ENCODE data around the gene TNS1. TPM values are rescaled to one million over a fixed set of nuclear protein-coding genes. Genes with fewer than 3 reads are reported as not detected.

The TNS1 gene
- total RNA-seq, 1 experiment from 2014 or later, result 0.49 TPM

DNA sequence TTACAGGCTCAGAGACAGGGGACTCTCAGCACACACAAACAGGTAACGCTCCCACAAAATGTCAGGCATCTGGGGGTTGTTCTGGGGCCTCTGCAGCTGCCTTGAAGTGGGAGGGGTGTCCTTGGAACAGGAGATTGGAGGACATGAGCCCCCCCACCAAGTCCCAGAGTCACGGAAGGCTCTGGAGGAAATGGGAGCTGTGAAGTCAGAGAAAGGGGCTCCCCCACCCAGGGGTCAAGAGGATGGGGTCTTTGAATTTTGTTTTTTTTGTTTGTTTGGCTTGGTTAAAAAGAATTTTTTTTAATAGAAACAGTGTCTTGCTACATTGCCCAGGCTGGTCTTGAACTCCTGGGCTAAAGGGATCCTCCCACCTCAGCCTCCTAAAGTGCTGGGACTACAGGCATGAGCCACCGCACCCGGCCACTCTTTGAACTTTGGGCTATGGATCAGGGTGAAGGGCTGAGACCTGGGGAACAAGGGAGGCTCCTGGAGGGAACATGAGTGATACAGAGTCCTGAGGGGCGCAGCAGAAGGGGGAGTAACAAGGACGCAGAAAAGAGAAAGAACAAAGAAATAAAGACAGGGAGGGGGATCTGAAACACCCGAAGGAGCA lies 46.8 kb downstream of the TNS1 start:
- Histone ChIP-seq H3K4me1 (ENCODE audit: control insufficient read depth, insufficient read depth, low read length) (no peaks in the 10 kb centered on the region), H3K27me3 (ENCODE audit: control insufficient read depth, insufficient read depth, low read length) (peaks cover 10% of the 10 kb centered on the region; the same call in 1 of the 2 replicates), H3K36me3 (ENCODE audit: control insufficient read depth, insufficient read depth, low read length) (no peaks in the 10 kb centered on the region), H3K4me3 (ENCODE audit: low read depth in 2 of 2, low read length in 2 of 2) (no peak overlapping the region), H3K27ac (ENCODE audit: low read length) (no peak overlapping the region), H3K9me3 (ENCODE audit: control insufficient read depth, insufficient read depth, low read depth, low read length) (no peaks in the 10 kb centered on the region)
- in situ Hi-C loops (cut with HindIII; ENCODE audit: low pct_unique_long_range_greater_than_20kb, low sequenced_read_pairs), result no loop called here
- TF ChIP-seq SIN3A (IDR thresholded peaks at IDR 0.05; ENCODE audit: borderline replicate concordance, insufficient read depth, low read depth, low read length), result no peak
- TF ChIP-seq TCF7L2 (IDR thresholded peaks at IDR 0.05; ENCODE audit: low read depth, low read length), result no peak
- TF ChIP-seq POLR2AphosphoS5 (IDR thresholded peaks at IDR 0.05; ENCODE audit: low read depth, low read length), result no peak
- TF ChIP-seq, protein P1, sequence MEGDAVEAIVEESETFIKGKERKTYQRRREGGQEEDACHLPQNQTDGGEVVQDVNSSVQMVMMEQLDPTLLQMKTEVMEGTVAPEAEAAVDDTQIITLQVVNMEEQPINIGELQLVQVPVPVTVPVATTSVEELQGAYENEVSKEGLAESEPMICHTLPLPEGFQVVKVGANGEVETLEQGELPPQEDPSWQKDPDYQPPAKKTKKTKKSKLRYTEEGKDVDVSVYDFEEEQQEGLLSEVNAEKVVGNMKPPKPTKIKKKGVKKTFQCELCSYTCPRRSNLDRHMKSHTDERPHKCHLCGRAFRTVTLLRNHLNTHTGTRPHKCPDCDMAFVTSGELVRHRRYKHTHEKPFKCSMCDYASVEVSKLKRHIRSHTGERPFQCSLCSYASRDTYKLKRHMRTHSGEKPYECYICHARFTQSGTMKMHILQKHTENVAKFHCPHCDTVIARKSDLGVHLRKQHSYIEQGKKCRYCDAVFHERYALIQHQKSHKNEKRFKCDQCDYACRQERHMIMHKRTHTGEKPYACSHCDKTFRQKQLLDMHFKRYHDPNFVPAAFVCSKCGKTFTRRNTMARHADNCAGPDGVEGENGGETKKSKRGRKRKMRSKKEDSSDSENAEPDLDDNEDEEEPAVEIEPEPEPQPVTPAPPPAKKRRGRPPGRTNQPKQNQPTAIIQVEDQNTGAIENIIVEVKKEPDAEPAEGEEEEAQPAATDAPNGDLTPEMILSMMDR (IDR thresholded peaks at IDR 0.05), result no peak
- no peak for TF ChIP-seq REST (IDR thresholded peaks at IDR 0.05; ENCODE audit: insufficient read depth in 1 of 2, low read depth in 2 of 2, low read length in 1 of 2)
- DNase-seq (ENCODE audit: low read depth, low spot score) (no peak), ATAC-seq (no peak)
- no TSS peak for BruUV-seq (replicated peaks)
- POLR2A ChIA-PET, result no interaction called here
- intact Hi-C loops (cut with micrococcal nuclease; ENCODE audit: unreplicated experiment), result no loop called here
- CTCF ChIA-PET, result no interaction called here

DNA sequence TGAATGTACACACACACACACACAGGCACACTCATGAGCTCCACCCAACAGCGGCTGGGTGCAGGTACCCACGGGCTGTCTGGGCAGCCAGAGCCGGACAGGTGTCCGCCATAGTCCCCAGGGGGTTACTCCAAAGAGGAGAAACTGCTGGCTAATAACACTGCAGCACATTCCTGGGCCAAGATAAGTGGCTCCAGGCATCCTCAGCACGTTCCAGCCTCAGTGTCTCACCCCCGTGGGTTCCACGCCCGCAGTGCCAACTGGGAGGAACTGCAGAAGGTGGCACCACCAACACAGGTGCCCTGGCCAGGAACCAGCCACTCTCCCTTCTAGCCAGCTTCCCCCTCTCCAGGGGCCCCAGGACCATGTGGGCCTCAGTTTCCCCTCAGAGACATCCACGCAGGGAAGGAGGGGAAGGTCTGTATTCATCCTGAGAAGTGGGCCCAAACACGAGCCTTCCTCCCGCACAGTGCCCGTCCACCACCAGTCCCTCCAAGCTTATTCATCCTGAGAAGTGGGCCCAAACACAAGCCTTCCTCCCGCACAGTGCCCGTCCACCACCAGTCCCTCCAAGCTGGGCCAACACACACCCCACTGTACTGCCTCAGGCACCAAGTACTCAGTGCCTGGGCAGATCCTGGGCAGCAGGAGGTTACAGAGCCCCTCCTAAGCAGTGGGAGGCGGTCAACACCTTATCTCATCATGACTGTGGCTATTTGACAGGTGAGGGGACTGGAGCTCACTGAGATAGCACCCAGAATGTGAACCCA lies 47.6 kb downstream of the TNS1 start:
- DNase-seq (ENCODE audit: low read depth, low spot score), result no peak
- in situ Hi-C loops (cut with HindIII; ENCODE audit: low pct_unique_long_range_greater_than_20kb, low sequenced_read_pairs), result no loop called here
- Histone ChIP-seq H3K36me3 (ENCODE audit: control insufficient read depth, insufficient read depth, low read length) (no peaks in the 10 kb centered on the region), H3K4me1 (ENCODE audit: control insufficient read depth, insufficient read depth, low read length) (no peaks in the 10 kb centered on the region), H3K4me3 (ENCODE audit: low read depth in 2 of 2, low read length in 2 of 2) (no peak overlapping the region), H3K27ac (ENCODE audit: low read length) (no peak overlapping the region), H3K27me3 (ENCODE audit: control insufficient read depth, insufficient read depth, low read length) (peaks cover 11% of the 10 kb centered on the region; the same call in 1 of the 2 replicates), H3K9me3 (ENCODE audit: control insufficient read depth, insufficient read depth, low read depth, low read length) (no peaks in the 10 kb centered on the region)
- ChIA-PET CTCF (no interaction called here), POLR2A (no interaction called here)
- TF ChIP-seq REST (IDR thresholded peaks at IDR 0.05; ENCODE audit: insufficient read depth in 1 of 2, low read depth in 2 of 2, low read length in 1 of 2) (no peak), SIN3A (IDR thresholded peaks at IDR 0.05; ENCODE audit: borderline replicate concordance, insufficient read depth, low read depth, low read length) (no peak), TCF7L2 (IDR thresholded peaks at IDR 0.05; ENCODE audit: low read depth, low read length) (no peak), POLR2AphosphoS5 (IDR thresholded peaks at IDR 0.05; ENCODE audit: low read depth, low read length) (no peak)
- TF ChIP-seq, protein P1 (IDR thresholded peaks at IDR 0.05), result no peak
- no peak for ATAC-seq
- no TSS peak for BruUV-seq (replicated peaks)
- intact Hi-C loops (cut with micrococcal nuclease; ENCODE audit: unreplicated experiment), result no loop called here

Data from Panc1 (cell line).